GM12872 (cell line): ENCODE data around the gene PHIP.

Source experiments
- CTCF ChIP-seq: IDR thresholded peaks from 3 replicates; pipeline ENCODE4 v1.5.1; 2011; ENCODE audit warnings: low read depth, mild to moderate bottlenecking, low read length, moderate library complexity; ENCODE audit not compliant: insufficient read depth

The PHIP gene

GRCh38 chr6:79100304-79100703 is 22.2 kb upstream of the PHIP start:
- no peak for TF ChIP-seq CTCF

GRCh38 chr6:79094938-79095337 is 16.9 kb upstream of the PHIP start:
- TF ChIP-seq CTCF: no peak

GRCh38 chr6:79089552-79090404 is 11.7 kb upstream of the PHIP start:
- TF ChIP-seq CTCF: no peak

- no peak for TF ChIP-seq CTCF
Measured at GRCh38 chr6:79084693-79085092, 6.6 kb upstream of the PHIP start.

- no peak for TF ChIP-seq CTCF
Measured at GRCh38 chr6:79082304-79082703, 4.2 kb upstream of the PHIP start.

- TF ChIP-seq CTCF: no peak
Measured at GRCh38 chr6:79081663-79082062, 3.6 kb upstream of the PHIP start.

- TF ChIP-seq CTCF: no peak
Measured at GRCh38 chr6:79079561-79080041, 1.5 kb upstream of the PHIP start.
